ENCODE measurements around the gene HSD17B14.
A peak's percentile ranks its signal among the peaks of the same experiment; 100 is the strongest.

DNA sequence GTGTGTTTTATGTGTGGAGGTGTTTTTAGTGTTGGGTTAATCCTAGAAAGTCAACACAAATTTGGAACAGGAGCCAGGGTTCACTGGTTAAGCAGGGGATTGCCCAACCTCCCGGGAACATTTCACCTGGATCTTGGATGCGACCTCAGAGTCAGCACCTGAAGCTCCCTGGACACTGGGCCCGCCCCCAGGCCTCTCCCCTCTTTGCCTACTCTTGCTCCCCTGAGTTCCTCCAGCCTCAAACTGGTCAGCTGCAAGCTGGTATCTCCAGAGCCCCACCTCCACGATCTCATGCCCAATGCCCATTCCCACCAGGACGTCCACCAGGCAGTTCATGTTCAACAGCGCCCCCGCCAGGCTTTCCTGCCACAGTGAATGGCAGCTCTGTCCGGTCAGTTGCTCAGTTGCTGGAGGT, 9.7 kb downstream of the HSD17B14 start:
- TF ChIP-seq, protein P1, sequence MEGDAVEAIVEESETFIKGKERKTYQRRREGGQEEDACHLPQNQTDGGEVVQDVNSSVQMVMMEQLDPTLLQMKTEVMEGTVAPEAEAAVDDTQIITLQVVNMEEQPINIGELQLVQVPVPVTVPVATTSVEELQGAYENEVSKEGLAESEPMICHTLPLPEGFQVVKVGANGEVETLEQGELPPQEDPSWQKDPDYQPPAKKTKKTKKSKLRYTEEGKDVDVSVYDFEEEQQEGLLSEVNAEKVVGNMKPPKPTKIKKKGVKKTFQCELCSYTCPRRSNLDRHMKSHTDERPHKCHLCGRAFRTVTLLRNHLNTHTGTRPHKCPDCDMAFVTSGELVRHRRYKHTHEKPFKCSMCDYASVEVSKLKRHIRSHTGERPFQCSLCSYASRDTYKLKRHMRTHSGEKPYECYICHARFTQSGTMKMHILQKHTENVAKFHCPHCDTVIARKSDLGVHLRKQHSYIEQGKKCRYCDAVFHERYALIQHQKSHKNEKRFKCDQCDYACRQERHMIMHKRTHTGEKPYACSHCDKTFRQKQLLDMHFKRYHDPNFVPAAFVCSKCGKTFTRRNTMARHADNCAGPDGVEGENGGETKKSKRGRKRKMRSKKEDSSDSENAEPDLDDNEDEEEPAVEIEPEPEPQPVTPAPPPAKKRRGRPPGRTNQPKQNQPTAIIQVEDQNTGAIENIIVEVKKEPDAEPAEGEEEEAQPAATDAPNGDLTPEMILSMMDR (conservative IDR thresholded peaks at IDR 0.05 in 1 of 2, IDR thresholded peaks at IDR 0.05 in 1 of 2; ENCODE audit: extremely low read depth in 1 of 2, insufficient read depth in 1 of 2, low read depth in 1 of 2, low read length in 2 of 2) = peak in 1 of 2 donors; percentile 34
- no peak for TF ChIP-seq EZH2 (IDR thresholded peaks at IDR 0.05; ENCODE audit: borderline replicate concordance, low read length)
